Stimulated activated CD4-positive, alpha-beta T cell treated with anti-CD3 and anti-CD28 coated beads, TNF-alpha, amount 100 ng/mL, for 48 hours (primary cell): Measurements from ENCODE around the gene WDR62.

Experiments
- DNase-seq, 3 donors: peaks; one replicate each; pipeline ENCODE4 v3.0.0-alpha.2; 2020; ENCODE audit warnings: low read depth in 3 of 3

Gene WDR62

DNA sequence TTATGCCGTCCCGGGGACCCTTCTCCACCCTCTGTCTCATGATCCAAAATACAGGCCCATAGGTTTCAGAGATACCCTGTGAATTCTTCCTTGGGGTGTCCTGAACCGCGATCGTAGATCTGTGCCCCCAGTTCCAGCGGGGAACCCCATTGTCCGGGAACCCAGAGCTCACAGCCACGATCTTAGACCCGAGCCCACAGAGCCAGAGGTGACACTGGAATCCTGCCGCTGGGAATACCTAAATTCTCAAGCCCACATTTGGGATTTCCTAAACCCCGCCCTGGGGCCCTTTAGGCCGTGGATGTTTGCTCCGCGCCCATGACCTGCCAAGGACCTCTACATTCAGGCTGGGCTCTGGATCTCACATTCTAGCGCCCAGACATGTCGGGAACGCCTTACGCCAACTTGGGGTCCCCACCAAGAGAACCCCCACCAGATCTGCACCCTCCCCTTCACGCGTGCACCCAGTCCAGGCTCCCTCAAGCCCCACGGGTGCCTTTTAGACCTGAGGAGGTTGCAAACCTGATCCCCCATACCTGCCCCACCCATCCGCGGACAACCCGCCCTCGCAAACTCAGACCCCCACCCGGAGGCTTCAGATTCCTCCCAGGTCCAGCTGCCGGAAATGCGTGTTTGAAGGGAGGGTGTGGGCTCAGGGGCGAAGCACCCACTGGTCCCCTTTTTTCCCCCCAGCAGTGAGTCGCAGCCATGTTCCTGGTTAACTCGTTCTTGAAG, 85.8 kb downstream of the WDR62 start:
- DNase-seq = peak in 1 of 3 donors; percentile 17

- DNase-seq = peak; percentile 86 to 87 (median 87)
Measured at GRCh38 chr19:36141039-36141927, 86.6 kb downstream of the WDR62 start.

- DNase-seq = no peak
Measured at GRCh38 chr19:36142046-36142445, 87.3 kb downstream of the WDR62 start.

DNA sequence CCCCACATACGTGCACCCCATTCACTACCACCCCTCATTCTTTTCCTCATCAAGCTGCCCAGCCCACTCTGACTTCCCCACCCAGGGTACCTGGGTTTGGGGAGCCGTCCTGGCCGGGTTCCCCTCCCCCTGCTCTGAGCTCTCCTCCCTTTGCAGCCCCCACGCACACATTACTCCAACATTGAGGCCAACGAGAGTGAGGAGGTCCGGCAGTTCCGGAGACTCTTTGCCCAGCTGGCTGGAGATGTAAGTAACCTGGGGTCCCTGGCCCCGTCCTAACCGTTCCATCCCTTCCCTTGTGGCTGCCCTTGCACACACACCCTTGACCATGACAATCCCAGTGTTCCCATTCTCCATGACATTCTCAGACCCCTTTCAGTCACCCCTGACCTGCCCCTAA, 87.8 kb downstream of the WDR62 start:
- DNase-seq = no peak

DNA sequence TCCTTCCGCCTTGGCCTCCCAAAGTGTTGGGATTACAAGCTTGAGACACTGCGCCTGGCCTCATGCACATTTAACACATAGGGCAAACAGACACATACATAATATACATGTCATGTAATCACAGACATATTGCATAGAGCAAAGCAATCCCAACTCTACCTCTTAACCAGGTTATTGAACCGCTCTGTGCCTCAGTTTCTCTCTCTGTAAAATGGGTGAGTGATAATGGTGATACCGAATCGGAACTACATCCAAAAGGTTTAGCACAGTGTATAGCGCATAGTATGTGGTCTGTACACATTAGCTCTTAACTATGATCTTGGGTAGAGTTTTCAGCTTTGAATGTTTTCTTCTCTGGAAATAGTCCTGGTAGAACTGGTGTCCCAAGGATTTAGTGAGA, 89.9 kb downstream of the WDR62 start:
- no peak for DNase-seq

- no peak for DNase-seq
Measured at GRCh38 chr19:36149673-36150406, 95.1 kb downstream of the WDR62 start.

- no peak for DNase-seq
Measured at GRCh38 chr19:36150586-36150985, 95.9 kb downstream of the WDR62 start.

GRCh38 chr19:36151144-36152018, 96.7 kb downstream of the WDR62 start:
- no peak for DNase-seq

DNA sequence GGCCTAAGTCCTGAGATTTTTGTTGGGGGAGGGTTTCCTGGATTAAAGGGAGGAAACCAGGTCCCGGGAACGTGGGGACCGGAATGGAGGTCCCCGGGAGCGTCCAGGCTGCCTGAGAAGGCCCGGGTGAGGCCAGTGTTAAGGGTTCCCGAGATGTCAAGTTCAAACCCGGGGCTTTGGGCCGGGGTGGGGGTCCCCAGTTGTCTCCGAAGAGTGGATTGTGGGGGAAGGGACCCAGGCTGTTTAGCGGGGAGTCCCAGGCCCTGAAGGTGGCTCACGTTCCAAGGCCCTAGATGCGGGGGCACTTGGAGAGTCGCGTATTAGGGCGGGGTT, 97.3 kb downstream of the WDR62 start:
- no peak for DNase-seq

DNA sequence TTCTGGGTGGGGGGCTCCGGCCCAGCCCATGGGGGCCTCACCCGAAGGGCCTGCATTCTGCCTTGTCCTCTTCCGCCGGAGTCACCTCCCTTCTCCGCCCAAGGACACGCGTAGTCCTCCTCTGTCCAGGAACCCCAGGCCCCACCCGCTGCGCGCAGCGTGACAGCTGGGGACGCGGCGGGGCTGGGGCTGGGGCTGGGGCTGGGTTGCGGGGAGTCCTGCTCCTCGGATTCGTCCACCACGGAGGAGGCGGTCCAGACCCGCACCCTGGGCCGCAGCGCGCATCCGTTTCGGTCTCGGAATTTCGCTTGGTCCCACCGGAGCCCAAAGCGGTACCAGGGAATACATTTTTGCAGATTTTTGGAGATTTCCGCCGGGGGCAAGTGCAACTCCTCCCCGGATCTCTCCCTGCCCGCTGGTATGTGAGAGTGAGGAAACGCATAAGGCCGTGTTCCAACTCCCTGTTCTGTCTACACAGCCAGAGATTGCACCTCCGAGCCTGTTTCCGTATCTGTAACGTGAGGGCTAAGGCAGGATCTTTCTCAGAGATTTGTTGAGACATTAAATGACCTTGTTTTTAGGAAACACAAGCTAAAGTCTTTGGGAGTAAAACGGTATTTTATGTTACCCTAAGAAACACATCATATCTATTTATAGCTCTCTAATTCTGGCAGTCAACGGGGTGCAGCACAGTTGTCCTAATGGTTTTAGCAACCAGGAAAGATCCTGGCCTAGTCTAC, 97.8 kb downstream of the WDR62 start, which contains the start of gene COX7A1:
Gene COX7A1 (minus strand): TSS at position 96 of the 740 bp plus-strand sequence. CDS start 40 bp downstream, at position 56.
- DNase-seq = no peak

GRCh38 chr19:36153126-36153525, 98.4 kb downstream of the WDR62 start:
- DNase-seq = no peak
